ENCODE measurements around the gene RETN. TPM values are rescaled to one million over a fixed set of nuclear protein-coding genes. Genes with fewer than 3 reads are reported as not detected.
A peak's percentile ranks its signal among the peaks of the same experiment; 100 is the strongest.

Gene RETN
- total and polyA plus RNA-seq, 2 of the 8 experiments (the other 6 are each of a cell fraction or from before 2014, with no cell fraction given) = not detected

GRCh38 chr19:7681340-7682174 is 12.7 kb downstream of the RETN start (continued):
- TF ChIP-seq, protein P1, sequence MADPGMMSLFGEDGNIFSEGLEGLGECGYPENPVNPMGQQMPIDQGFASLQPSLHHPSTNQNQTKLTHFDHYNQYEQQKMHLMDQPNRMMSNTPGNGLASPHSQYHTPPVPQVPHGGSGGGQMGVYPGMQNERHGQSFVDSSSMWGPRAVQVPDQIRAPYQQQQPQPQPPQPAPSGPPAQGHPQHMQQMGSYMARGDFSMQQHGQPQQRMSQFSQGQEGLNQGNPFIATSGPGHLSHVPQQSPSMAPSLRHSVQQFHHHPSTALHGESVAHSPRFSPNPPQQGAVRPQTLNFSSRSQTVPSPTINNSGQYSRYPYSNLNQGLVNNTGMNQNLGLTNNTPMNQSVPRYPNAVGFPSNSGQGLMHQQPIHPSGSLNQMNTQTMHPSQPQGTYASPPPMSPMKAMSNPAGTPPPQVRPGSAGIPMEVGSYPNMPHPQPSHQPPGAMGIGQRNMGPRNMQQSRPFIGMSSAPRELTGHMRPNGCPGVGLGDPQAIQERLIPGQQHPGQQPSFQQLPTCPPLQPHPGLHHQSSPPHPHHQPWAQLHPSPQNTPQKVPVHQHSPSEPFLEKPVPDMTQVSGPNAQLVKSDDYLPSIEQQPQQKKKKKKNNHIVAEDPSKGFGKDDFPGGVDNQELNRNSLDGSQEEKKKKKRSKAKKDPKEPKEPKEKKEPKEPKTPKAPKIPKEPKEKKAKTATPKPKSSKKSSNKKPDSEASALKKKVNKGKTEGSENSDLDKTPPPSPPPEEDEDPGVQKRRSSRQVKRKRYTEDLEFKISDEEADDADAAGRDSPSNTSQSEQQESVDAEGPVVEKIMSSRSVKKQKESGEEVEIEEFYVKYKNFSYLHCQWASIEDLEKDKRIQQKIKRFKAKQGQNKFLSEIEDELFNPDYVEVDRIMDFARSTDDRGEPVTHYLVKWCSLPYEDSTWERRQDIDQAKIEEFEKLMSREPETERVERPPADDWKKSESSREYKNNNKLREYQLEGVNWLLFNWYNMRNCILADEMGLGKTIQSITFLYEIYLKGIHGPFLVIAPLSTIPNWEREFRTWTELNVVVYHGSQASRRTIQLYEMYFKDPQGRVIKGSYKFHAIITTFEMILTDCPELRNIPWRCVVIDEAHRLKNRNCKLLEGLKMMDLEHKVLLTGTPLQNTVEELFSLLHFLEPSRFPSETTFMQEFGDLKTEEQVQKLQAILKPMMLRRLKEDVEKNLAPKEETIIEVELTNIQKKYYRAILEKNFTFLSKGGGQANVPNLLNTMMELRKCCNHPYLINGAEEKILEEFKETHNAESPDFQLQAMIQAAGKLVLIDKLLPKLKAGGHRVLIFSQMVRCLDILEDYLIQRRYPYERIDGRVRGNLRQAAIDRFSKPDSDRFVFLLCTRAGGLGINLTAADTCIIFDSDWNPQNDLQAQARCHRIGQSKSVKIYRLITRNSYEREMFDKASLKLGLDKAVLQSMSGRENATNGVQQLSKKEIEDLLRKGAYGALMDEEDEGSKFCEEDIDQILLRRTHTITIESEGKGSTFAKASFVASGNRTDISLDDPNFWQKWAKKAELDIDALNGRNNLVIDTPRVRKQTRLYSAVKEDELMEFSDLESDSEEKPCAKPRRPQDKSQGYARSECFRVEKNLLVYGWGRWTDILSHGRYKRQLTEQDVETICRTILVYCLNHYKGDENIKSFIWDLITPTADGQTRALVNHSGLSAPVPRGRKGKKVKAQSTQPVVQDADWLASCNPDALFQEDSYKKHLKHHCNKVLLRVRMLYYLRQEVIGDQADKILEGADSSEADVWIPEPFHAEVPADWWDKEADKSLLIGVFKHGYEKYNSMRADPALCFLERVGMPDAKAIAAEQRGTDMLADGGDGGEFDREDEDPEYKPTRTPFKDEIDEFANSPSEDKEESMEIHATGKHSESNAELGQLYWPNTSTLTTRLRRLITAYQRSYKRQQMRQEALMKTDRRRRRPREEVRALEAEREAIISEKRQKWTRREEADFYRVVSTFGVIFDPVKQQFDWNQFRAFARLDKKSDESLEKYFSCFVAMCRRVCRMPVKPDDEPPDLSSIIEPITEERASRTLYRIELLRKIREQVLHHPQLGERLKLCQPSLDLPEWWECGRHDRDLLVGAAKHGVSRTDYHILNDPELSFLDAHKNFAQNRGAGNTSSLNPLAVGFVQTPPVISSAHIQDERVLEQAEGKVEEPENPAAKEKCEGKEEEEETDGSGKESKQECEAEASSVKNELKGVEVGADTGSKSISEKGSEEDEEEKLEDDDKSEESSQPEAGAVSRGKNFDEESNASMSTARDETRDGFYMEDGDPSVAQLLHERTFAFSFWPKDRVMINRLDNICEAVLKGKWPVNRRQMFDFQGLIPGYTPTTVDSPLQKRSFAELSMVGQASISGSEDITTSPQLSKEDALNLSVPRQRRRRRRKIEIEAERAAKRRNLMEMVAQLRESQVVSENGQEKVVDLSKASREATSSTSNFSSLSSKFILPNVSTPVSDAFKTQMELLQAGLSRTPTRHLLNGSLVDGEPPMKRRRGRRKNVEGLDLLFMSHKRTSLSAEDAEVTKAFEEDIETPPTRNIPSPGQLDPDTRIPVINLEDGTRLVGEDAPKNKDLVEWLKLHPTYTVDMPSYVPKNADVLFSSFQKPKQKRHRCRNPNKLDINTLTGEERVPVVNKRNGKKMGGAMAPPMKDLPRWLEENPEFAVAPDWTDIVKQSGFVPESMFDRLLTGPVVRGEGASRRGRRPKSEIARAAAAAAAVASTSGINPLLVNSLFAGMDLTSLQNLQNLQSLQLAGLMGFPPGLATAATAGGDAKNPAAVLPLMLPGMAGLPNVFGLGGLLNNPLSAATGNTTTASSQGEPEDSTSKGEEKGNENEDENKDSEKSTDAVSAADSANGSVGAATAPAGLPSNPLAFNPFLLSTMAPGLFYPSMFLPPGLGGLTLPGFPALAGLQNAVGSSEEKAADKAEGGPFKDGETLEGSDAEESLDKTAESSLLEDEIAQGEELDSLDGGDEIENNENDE (IDR thresholded peaks at IDR 0.05; ENCODE audit: insufficient replicate concordance, low read length) = no peak
- TF ChIP-seq RNF2 (IDR thresholded peaks at IDR 0.05; ENCODE audit: borderline replicate concordance, low read depth, low read length, missing control alignments, poor library complexity, severe bottlenecking) = no peak
- TF ChIP-seq MAFK (IDR thresholded peaks at IDR 0.05; ENCODE audit: low read depth, low read length) = no peak
- TF ChIP-seq EP300 (IDR thresholded peaks at IDR 0.05; ENCODE audit: borderline replicate concordance in 1 of 2, low read depth in 2 of 2, low read length in 2 of 2) = peak in 1 of 2 experiments; percentile 32; a peak in 1 of 3 replicates
- TF ChIP-seq GABPA (IDR thresholded peaks at IDR 0.05; ENCODE audit: borderline replicate concordance, insufficient read depth, low read length) = no peak; the same call in 1 of the 2 replicates
- no peak for TF ChIP-seq EZH2 (IDR thresholded peaks at IDR 0.05; ENCODE audit: low read depth, low read length, severe bottlenecking)
- no peak for TF ChIP-seq NRF1 (IDR thresholded peaks at IDR 0.05; ENCODE audit: low read depth, low read length)

All from H1 (cell line).